Activated CD4-positive, alpha-beta T cell treated with anti-CD3 and anti-CD28 coated beads, Interleukin-2, Interleukin-4, amounts not matched to agents 100 ng/mL and 50 ng/mL, durations not matched to agents 16 hours and 8 hours (primary cell): Measurements from ENCODE around the gene DNAJB13.

Experiments
- DNase-seq: peaks from one replicate; pipeline ENCODE4 v3.0.0-alpha.2; 2020; ENCODE audit warnings: low spot score

Gene DNAJB13

GRCh38 chr11:74015919-74016684, 65.3 kb downstream of the DNAJB13 start:
- peak; percentile 54 for DNase-seq

- DNase-seq: no peak
Observed at GRCh38 chr11:74017631-74018030, 66.8 kb downstream of the DNAJB13 start.

GRCh38 chr11:74018331-74019005, 67.6 kb downstream of the DNAJB13 start:
- DNase-seq: no peak

- DNase-seq: no peak
Observed at GRCh38 chr11:74019104-74019738, 68.4 kb downstream of the DNAJB13 start.

GRCh38 chr11:74019860-74020259, 69.0 kb downstream of the DNAJB13 start:
- peak; percentile 74 for DNase-seq
